Endodermal cell (in vitro differentiated cells): ENCODE data around the gene CCDC93. TPM values are rescaled to one million over a fixed set of nuclear protein-coding genes. Genes with fewer than 3 reads are reported as not detected.

Experiments used
- DNase-seq: peaks from one replicate; pipeline ENCODE4 v3.0.0-alpha.2; 2017
- H3K27ac ChIP-seq: 2 replicates; pipeline ENCODE4 v1.5.1; 2013; ENCODE audit warnings: mild to moderate bottlenecking, low read depth, low read length, moderate library complexity
- H3K27me3 ChIP-seq: 2 replicates; pipeline ENCODE4 v1.6.1; 2013; ENCODE audit warnings: mild to moderate bottlenecking, low read length, moderate library complexity; ENCODE audit not compliant: insufficient read depth, control insufficient read depth, poor library complexity, severe bottlenecking
- H3K36me3 ChIP-seq: 2 replicates; pipeline ENCODE4 v1.7.0; 2013; ENCODE audit warnings: mild to moderate bottlenecking, low read length, moderate library complexity; ENCODE audit not compliant: control insufficient read depth, insufficient read depth
- H3K4me1 ChIP-seq: one replicate; pipeline ENCODE4 v1.7.0; 2013; ENCODE audit warnings: low read length; ENCODE audit not compliant: control insufficient read depth, insufficient read depth
- H3K4me3 ChIP-seq: 2 replicates; pipeline ENCODE4 v1.5.1; 2013; ENCODE audit warnings: mild to moderate bottlenecking, low read length, moderate library complexity
- H3K9ac ChIP-seq: 2 replicates; pipeline ENCODE4 v1.6.1; 2013; ENCODE audit warnings: mild to moderate bottlenecking, low read length, moderate library complexity; ENCODE audit not compliant: poor library complexity, severe bottlenecking; ENCODE audit errors: extremely low read depth
- H3K9me3 ChIP-seq: 2 replicates; pipeline ENCODE4 v1.6.1; 2013; ENCODE audit warnings: mild to moderate bottlenecking, low read length, moderate library complexity; ENCODE audit not compliant: control insufficient read depth
- H3K27ac Mint-ChIP-seq: 2 replicates; pipeline ENCODE4 v1.8.0; 2020; ENCODE audit warnings: mixed read lengths
- H3K27me3 Mint-ChIP-seq: 2 replicates; pipeline ENCODE4 v1.8.0; 2021; ENCODE audit warnings: mild to moderate bottlenecking, mixed read lengths; ENCODE audit not compliant: insufficient read depth
- H3K36me3 Mint-ChIP-seq: 2 replicates; pipeline ENCODE4 v1.8.0; 2020; ENCODE audit warnings: low read depth, mixed read lengths
- H3K4me1 Mint-ChIP-seq: 2 replicates; pipeline ENCODE4 v1.8.0; 2020; ENCODE audit warnings: mixed read lengths
- H3K4me3 Mint-ChIP-seq: 2 replicates; pipeline ENCODE4 v1.8.0; 2020; ENCODE audit warnings: mild to moderate bottlenecking, moderate library complexity, mixed read lengths
- H3K9me3 Mint-ChIP-seq: 2 replicates; pipeline ENCODE4 v1.8.0; 2020; ENCODE audit warnings: mild to moderate bottlenecking, mixed read lengths
- CTCF ChIP-seq: fragments of 200-600 bp; sonication (generic); conservative IDR thresholded peaks from 2 replicates; pipeline ENCODE4 v1.5.0; 2021; ENCODE audit warnings: antibody characterized with exemption, mild to moderate bottlenecking
- WGBS, 2 experiments: methylation state at CpG; one replicate each; pipeline versions ENCODE4 v1.1.5 to v1.1.7; 2013; ENCODE audit warnings: missing lambda C conversion rate in 2 of 2, mixed read lengths in 1 of 2; ENCODE audit not compliant: insufficient coverage in 1 of 2, insufficient read length in 1 of 2; 5-methylcytosine and 5-hydroxymethylcytosine counted together
- total RNA-seq, 2 donors: library from RNA; stranded (reverse); fragmentation: NEBNext Ultra II Directional in 1 of 2; extraction: Animal tissue kit (Norgen Biotek cat#: 25700) in 1 of 2; gene quantifications; 2 replicates in 1 of 2; 3 replicates in 1 of 2; pipeline ENCODE4 v1.2.1, GENCODE V29; 2021

The CCDC93 gene
- total RNA-seq, 2 donors from 2014 or later: 35.6 to 36.6 TPM

- no peak overlapping the region for H3K27ac Mint-ChIP-seq
- Histone ChIP-seq H3K4me3 (no peak overlapping the region), H3K36me3 (peaks cover 83% of the 10 kb centered on the region), H3K4me1 (peaks cover 14% of the 10 kb centered on the region), H3K27me3 (no peaks in the 10 kb centered on the region), H3K27ac (no peak overlapping the region), H3K9me3 (no peaks in the 10 kb centered on the region), H3K9ac (no peak overlapping the region)
- no peaks in the 10 kb centered on the region for H3K27me3 Mint-ChIP-seq
- peaks cover 55% of the 10 kb centered on the region for H3K36me3 Mint-ChIP-seq
- 67 to 94% methylated on average over 3 of the region's 3 CpGs for WGBS, 2 experiments
- DNase-seq: no peak
- H3K4me1 Mint-ChIP-seq: peaks cover 25% of the 10 kb centered on the region
- TF ChIP-seq CTCF: no peak
- no peaks in the 10 kb centered on the region for H3K9me3 Mint-ChIP-seq
- no peak overlapping the region for H3K4me3 Mint-ChIP-seq
Measured at GRCh38 chr2:117996525-117996924, 17.3 kb downstream of the CCDC93 start.

- Mint-ChIP-seq H3K4me1 (peaks cover 25% of the 10 kb centered on the region), H3K9me3 (no peaks in the 10 kb centered on the region), H3K27ac (no peak overlapping the region), H3K4me3 (no peak overlapping the region), H3K27me3 (no peaks in the 10 kb centered on the region), H3K36me3 (peaks cover 54% of the 10 kb centered on the region)
- H3K4me3 ChIP-seq: no peak overlapping the region
- no peak for DNase-seq
- peaks cover 83% of the 10 kb centered on the region for H3K36me3 ChIP-seq
- 85 to 90% methylated on average over 4 of the region's 4 CpGs for WGBS, 2 experiments
- peaks cover 14% of the 10 kb centered on the region for H3K4me1 ChIP-seq
- TF ChIP-seq CTCF: no peak
- H3K27ac ChIP-seq: no peak overlapping the region
- H3K9ac ChIP-seq: no peak overlapping the region
- H3K9me3 ChIP-seq: no peaks in the 10 kb centered on the region
- no peaks in the 10 kb centered on the region for H3K27me3 ChIP-seq
Measured at GRCh38 chr2:117994729-117995128, 19.1 kb downstream of the CCDC93 start.

- no peak for TF ChIP-seq CTCF
- no peak for DNase-seq
- Histone ChIP-seq H3K4me3 (no peak overlapping the region), H3K9me3 (no peaks in the 10 kb centered on the region), H3K36me3 (peaks cover 57% of the 10 kb centered on the region), H3K27ac (no peak overlapping the region), H3K4me1 (no peaks in the 10 kb centered on the region), H3K27me3 (no peaks in the 10 kb centered on the region), H3K9ac (no peak overlapping the region)
- Mint-ChIP-seq H3K27me3 (no peaks in the 10 kb centered on the region), H3K27ac (no peak overlapping the region), H3K4me3 (no peak overlapping the region), H3K4me1 (no peaks in the 10 kb centered on the region), H3K36me3 (peaks cover 40% of the 10 kb centered on the region), H3K9me3 (no peaks in the 10 kb centered on the region)
- 96 to 100% methylated on average over 1 of the region's 1 CpG for WGBS, 2 experiments
Measured at GRCh38 chr2:117989854-117990438, 23.9 kb downstream of the CCDC93 start.
